ENCODE measurements around the gene GNL2. TPM values are rescaled to one million over a fixed set of nuclear protein-coding genes. Genes with fewer than 3 reads are reported as not detected.

The GNL2 gene
- polyA plus RNA-seq = 13.2 and 18.2 TPM in 2 replicates

GRCh38 chr1:37595440-37596181 is at the start of gene GNL2:
Gene GNL2 (minus strand): TSS chr1:37595937. CDS start chr1:37595822, 115 bp downstream.

GRCh38 chr1:37634244-37634991 is 38.7 kb upstream of the GNL2 start, which contains the start of gene RSPO1:
Gene RSPO1 (minus strand): TSS chr1:37634892. CDS start chr1:37629661, 5,231 bp downstream.

GRCh38 chr1:37556712-37557196 is 39.0 kb downstream of the GNL2 start, which contains the start of gene DNALI1:
Gene DNALI1 (plus strand): TSS chr1:37556940. CDS start chr1:37556995, 55 bp downstream.

GRCh38 chr1:37553927-37554808 is 41.6 kb downstream of the GNL2 start, which contains the start of gene SNIP1:
Gene SNIP1 (minus strand): TSS chr1:37554293. CDS start chr1:37554229, 64 bp downstream.

Other genes with a start within 250 kb of the GNL2 start
- gene ZC3H12A, start 121.4 kb downstream of the GNL2 start, polyA plus RNA-seq = not detected in 2 replicates
- gene MEAF6, start 81.2 kb downstream of the GNL2 start, polyA plus RNA-seq = 35.8 and 53.3 TPM in 2 replicates
- gene SNIP1, start 41.6 kb downstream of the GNL2 start, polyA plus RNA-seq = 2.3 and 2.8 TPM in 2 replicates
- gene DNALI1, start 39.0 kb downstream of the GNL2 start, polyA plus RNA-seq = 8.0 and 9.0 TPM in 2 replicates
- not detected in 2 replicates for gene RSPO1, start 39.0 kb upstream of the GNL2 start, polyA plus RNA-seq
- 0.44 and 2.9 TPM in 2 replicates for gene CDCA8, start 96.6 kb upstream of the GNL2 start, polyA plus RNA-seq
- gene EPHA10, start 169.2 kb upstream of the GNL2 start, polyA plus RNA-seq = 0.15 TPM in 1 of 2 replicates, not detected in the other
- 20.3 and 20.4 TPM in 2 replicates for gene MANEAL, start 197.9 kb upstream of the GNL2 start, polyA plus RNA-seq
- gene C1orf122, start 211.9 kb upstream of the GNL2 start, polyA plus RNA-seq = 14.1 and 22.0 TPM in 2 replicates
- 10.3 and 15.5 TPM in 2 replicates for gene YRDC, start 212.3 kb upstream of the GNL2 start, polyA plus RNA-seq